ENCODE data around the gene SHISAL2A.

The SHISAL2A gene

GRCh38 chr1:52659851-52660596 lies 27.1 kb downstream of the SHISAL2A start:
- no peak for DNase-seq (ENCODE audit: low read depth)

- DNase-seq (ENCODE audit: low read depth): no peak
Measured at GRCh38 chr1:52660807-52661206, 27.8 kb downstream of the SHISAL2A start.

GRCh38 chr1:52662645-52663313 lies 29.8 kb downstream of the SHISAL2A start:
- DNase-seq (ENCODE audit: low read depth): no peak

GRCh38 chr1:52663716-52664115 lies 30.7 kb downstream of the SHISAL2A start:
- DNase-seq (ENCODE audit: low read depth): no peak

- no peak for DNase-seq (ENCODE audit: low read depth)
Measured at GRCh38 chr1:52665006-52665941, 32.3 kb downstream of the SHISAL2A start.

- no peak for DNase-seq (ENCODE audit: low read depth)
Measured at GRCh38 chr1:52667290-52667689, 34.3 kb downstream of the SHISAL2A start.

- DNase-seq (ENCODE audit: low read depth): no peak
Measured at GRCh38 chr1:52667984-52668383, 35.0 kb downstream of the SHISAL2A start.

GRCh38 chr1:52668711-52669110 lies 35.7 kb downstream of the SHISAL2A start:
- DNase-seq (ENCODE audit: low read depth): no peak

GRCh38 chr1:52669696-52670095 lies 36.7 kb downstream of the SHISAL2A start:
- DNase-seq (ENCODE audit: low read depth): no peak

GRCh38 chr1:52670604-52671003 lies 37.6 kb downstream of the SHISAL2A start:
- DNase-seq (ENCODE audit: low read depth): no peak

GRCh38 chr1:52672946-52673345 lies 40.0 kb downstream of the SHISAL2A start:
- DNase-seq (ENCODE audit: low read depth): no peak

GRCh38 chr1:52673513-52673912 lies 40.5 kb downstream of the SHISAL2A start:
- no peak for DNase-seq (ENCODE audit: low read depth)

- DNase-seq (ENCODE audit: low read depth): no peak
Measured at GRCh38 chr1:52674497-52675384, 41.8 kb downstream of the SHISAL2A start.

GRCh38 chr1:52676249-52676903 lies 43.4 kb downstream of the SHISAL2A start:
- no peak for DNase-seq (ENCODE audit: low read depth)

GRCh38 chr1:52677076-52677806 lies 44.3 kb downstream of the SHISAL2A start:
- DNase-seq (ENCODE audit: low read depth): no peak

- DNase-seq (ENCODE audit: low read depth): no peak
Measured at GRCh38 chr1:52679048-52679447, 46.1 kb downstream of the SHISAL2A start.

GRCh38 chr1:52679498-52679897 lies 46.5 kb downstream of the SHISAL2A start:
- DNase-seq (ENCODE audit: low read depth): no peak

- no peak for DNase-seq (ENCODE audit: low read depth)
Measured at GRCh38 chr1:52680353-52680752, 47.4 kb downstream of the SHISAL2A start.

GRCh38 chr1:52681136-52681535 lies 48.2 kb downstream of the SHISAL2A start:
- no peak for DNase-seq (ENCODE audit: low read depth)

- DNase-seq (ENCODE audit: low read depth): no peak
Measured at GRCh38 chr1:52683367-52683940, 50.5 kb downstream of the SHISAL2A start.

Measured in non-pigmented ciliary epithelial cell (primary cell).